Activated CD4-positive, alpha-beta T cell treated with anti-CD3 and anti-CD28 coated beads, Interleukin-2, amount 50 U/mL, for 4 hours (primary cell): ENCODE data around the gene PLPP7.
"Not testable (repeated sequence)": the region's sequence is repeated elsewhere in the genome, so short reads cannot be mapped to it uniquely, and the experiment has no call there.

Experiments
- DNase-seq, 2 experiments: peaks; one replicate each; pipeline ENCODE4 v3.0.0-alpha.2; 2020

Gene PLPP7

DNA sequence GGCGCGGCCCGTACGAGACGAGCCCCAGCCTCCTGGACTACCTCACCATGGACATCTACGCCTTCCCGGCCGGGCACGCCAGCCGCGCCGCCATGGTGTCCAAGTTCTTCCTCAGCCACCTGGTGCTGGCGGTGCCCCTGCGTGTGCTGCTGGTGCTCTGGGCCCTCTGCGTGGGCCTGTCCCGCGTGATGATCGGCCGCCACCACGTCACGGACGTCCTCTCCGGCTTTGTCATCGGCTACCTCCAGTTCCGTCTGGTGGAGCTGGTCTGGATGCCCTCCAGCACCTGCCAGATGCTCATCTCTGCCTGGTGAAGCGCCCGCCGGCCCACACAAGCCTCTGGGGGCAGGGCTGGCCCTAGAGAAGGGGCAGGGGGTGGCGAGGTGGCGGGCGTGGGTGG is 18.5 kb downstream of the PLPP7 start:
- no peak for DNase-seq

DNA sequence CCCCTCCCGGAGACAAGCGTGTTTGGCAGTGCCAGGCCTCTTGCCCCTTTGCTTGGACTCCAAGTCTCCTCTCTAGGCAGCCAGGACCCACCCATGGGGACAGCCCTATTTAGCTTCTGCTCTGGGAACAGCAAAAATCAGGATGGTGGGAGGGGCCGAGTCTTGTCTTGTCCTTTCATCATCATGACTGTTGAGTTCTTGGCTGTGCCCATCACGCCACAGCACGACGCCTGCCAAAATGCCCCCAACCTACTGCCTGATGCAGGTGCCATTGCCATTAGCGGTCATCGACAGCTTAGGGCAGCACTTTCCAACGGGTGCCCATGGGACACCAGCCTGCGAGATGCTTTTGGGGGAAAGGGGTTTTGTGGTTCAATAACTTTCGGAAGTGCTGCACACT is 18.9 kb downstream of the PLPP7 start:
- no peak for DNase-seq

DNA sequence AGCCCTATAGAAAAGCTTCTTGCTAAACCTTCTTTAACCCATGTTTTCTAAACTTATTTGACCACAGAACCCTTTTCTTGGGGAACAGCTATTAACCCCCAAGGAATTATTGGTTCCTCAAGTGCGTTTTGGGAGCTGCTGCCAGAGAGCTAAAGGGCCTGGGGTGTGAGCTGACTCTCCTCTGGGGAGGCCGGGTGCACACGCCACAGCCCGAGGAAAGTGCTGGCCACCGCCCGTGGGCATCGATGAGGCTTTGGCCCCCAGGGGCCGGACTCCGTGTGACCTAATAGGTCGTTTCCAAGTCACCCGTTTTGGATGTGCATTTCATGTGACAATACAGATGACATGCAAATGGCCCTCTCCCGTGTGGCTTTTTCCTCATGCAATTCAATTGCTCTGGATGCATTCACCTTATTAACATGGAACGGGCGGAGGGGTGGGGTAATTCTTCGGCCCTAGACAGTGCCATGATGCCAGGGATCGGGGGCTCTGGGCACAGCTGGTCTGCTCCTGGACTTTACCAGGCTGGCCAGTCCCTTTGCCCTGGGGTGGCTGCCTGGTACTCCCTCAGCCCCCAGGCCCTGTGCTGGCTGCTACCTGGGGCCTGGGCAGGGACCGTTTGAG is 19.5 kb downstream of the PLPP7 start:
- DNase-seq: no peak

DNA sequence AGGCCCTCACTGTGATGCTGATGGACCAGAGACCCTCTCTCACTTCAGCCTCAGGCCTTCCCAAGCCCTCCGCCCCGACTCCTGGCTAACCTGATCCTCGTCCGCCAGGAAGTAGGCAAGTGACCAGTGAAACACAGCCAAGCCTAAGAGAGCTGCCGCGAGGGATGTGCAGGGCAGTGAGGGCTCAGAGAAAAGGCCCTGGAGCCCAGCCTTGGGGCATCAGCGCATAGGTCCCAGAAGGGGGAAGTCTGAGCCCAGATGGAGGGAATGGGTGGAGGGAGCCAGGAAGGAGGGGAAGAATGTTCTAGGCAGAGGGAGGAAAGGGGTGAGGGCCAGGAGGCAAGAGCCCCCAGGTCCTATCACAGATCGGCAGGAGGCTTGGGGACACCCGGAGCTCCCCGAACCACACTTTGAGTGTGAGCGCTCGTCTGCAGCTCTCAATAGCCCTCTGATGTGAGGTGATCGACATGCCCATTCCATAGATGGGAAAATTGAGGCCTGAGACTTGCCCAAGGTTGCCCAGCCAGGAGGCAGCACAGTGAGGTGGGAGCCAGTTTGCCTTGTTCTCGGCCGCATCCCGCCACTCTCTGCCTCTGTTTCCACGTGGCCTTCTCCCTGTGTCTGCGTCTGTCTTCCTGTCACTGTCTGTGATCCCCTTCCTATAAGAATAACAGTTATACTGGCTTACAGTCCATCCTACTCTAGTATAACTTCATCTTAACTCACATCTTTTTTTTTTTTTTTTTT is 20.2 kb downstream of the PLPP7 start:
- no peak for DNase-seq

DNA sequence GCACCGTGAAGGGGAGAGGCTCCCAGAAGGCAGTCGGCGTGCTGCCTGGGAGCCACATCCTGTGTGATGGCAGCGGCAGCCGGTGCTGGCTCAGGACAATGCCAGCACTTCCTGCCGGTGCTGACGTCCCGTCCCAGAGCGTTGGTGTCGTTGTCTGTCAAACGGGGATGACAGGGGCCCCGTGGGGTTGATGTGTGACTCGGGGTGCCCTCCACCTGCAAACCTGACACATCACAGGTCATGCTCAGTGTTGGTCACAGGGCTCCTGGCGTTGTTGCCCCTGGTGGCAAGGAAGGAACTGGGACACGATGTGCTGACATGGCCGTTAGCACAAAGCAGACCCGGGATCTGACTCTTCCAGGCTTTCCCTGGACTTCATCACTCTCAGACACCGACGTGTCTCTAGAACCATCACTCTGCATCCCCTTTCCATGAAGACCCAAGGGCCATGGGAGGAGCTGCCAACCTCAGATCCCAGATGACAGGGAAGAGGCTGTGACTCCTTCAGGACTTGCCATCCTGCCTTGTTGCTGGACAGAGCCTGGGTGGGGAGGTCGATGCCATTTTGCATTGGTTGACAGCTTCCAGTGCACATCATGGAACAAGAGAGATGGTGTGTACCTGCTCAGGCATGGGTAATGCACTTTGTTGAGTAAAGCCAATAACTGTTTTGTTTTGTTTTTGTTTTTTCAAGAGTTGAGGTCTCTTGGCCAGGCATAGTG is 21.5 kb downstream of the PLPP7 start:
- peak; percentile 35 to 42 for DNase-seq

DNA sequence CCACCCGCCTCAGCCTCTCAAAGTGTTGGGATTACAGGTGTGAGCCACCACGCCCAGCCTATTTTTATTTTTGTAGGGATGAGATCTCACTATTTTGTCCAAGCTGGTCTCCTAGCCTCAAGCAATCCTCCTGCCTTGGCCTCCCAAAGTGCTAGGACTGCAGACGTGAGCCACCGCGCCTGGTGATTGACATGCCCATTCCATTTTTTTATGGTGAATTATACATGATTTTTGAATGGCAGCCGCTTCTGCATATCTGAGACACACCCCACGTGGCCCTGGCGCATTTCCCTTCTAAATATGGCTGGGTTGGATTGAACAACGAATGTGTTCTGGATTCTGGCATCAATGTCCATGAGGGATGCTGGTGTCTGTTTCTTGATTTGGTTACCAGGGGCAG is 22.7 kb downstream of the PLPP7 start:
- DNase-seq: no peak

DNA sequence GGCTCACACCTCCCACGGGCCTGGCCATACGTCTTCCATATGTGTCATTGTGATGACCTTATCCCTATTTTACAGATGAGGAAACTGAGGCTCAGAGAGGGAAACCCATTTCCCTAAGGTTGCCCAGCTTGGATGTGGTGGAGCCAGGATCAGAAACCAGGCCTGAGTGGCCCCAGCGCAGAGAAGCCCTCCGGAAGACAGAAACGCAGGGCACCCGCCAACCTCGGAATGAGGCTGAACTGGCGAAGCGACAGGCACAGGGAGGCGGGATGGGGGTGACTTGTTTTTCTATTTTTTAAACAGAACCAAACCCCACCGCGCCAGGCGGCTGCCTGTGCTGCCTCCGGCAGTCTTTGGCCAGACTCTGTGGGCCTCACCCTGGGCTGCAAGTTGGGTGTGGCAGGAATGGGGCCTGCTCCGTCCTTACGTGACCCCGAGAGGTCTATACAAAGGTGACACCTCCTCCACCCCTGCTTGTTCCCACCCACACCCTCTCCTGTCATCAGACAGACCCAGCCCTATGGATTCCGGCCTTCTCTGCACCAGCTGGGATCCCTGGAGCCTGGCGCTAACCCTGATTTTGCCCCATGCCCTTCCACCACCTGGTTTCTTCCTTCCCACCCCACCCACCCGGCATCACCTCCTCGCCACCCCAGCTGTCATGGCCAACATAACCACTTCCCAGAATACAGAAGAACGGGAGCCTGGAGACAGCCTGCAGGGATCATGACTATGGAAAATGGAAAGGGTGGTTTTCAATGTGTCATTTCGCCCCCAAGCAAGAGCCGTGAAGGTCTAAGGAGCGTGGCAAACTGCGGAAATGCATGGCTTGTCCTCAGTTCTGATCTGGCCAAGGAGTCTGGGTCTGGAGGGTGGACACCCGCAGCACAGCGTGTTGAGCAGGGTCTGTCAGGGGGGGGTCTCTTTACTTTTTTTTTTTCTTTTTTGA is 23.6 kb downstream of the PLPP7 start:
- no peak for DNase-seq

DNA sequence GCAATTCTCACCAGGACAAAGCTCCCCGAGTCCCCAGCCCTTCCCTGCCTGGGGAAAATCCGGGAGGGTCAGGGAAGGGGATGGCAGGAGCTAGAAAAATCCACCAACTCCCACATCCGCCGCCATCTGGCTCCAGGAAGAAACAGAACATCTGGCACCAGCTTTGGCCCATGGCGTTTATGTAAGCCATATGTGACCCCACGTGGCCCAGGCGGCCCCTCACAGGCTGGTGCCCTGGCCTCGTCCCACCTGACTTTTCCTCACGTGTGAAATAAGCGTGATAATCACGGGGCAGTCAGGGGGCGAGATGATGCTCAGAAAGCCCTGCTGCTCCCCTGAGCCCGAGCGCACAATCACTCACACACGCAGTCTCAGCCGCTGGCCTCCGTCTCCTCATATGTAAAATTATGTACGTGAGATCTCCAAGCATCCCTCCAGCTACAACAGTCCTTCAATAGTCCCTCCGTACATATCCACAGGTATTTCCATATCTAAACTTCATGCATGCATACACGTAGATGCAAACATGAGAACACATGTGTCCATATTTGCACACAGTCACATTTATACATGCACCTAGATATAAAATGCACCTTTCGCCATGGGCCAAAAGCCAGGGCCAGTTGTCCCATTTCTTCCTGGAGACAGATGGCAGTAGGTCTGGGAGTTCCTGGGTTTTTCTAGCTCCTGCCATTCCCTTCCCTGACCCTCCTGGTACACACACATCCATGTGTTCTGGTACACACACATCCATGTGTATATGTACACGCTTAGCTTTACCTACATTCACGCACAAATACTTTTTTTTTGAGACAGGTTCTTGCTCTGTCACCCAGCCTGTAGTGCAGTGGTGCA is 28.9 kb downstream of the PLPP7 start:
- no peak for DNase-seq

DNA sequence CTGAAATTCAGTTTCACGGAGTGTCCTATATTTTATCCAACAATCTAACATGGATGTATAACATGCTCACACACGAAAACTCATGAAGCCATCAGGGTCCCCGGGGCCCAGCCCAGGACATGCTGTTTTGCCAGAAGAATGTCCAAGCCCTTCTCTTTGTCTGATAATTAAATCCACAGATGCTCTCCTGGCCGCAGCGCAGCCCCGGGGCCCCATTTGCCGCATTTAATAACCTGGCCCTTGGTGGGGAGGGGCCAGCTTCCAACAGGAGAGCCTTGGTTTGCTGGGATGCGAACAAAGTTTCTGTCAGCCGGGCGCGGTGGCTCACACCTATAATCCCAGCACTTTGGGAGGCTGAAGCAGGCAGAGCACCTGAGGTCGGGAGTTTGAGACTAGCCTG is 30.0 kb downstream of the PLPP7 start:
- DNase-seq: no peak

DNA sequence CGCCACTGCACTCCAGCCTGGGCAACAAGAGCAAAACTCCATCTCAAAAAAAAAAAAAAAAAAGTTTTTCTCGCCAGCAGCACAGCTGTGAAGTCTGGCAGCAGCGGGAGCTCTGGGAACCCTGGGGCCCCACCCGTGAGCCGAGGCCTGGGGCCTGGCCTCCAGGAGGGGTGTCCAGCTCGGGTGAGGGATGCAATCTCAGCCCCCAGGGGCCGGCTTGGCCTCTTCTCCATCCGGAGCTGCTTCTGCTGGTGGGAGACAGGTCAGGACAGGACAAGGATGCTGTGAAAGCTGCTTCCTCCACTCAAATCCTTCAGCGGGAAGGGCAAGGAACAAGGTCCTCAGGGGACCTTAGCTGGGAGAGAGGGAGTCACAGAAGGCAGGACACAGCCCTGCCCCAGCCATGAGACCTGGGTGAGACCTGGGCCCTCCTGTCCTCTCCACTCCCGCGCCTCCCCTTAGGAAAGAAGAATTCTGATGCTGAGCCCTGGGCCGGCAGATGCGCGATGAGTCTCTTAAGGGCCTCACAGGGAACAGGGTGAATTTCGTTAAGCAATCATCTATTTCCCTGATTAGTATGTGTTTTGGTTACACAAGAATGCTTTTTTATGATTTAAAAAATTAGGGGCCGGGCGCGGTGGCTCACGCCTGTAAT is 30.6 kb downstream of the PLPP7 start:
- DNase-seq: no peak

DNA sequence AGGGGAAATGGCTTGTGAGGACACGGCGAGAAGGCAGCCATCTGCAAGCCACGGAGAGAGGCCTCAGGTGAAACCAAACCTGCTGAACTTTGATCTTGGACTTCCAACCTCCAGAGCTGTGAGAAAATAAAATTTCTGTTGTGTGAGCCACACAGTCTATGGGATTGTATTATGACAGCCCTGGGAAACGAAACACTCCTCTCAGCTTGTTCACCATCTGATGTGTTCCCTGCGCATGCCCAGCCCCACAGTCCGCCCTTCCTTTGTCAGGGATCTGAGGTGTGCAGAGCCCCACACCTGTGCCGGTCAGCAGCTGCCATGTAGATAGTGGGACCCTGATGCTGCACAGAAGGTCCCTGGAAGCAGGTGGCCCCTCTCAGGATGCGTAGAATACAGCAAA is 34.1 kb downstream of the PLPP7 start:
- DNase-seq: no peak

DNA sequence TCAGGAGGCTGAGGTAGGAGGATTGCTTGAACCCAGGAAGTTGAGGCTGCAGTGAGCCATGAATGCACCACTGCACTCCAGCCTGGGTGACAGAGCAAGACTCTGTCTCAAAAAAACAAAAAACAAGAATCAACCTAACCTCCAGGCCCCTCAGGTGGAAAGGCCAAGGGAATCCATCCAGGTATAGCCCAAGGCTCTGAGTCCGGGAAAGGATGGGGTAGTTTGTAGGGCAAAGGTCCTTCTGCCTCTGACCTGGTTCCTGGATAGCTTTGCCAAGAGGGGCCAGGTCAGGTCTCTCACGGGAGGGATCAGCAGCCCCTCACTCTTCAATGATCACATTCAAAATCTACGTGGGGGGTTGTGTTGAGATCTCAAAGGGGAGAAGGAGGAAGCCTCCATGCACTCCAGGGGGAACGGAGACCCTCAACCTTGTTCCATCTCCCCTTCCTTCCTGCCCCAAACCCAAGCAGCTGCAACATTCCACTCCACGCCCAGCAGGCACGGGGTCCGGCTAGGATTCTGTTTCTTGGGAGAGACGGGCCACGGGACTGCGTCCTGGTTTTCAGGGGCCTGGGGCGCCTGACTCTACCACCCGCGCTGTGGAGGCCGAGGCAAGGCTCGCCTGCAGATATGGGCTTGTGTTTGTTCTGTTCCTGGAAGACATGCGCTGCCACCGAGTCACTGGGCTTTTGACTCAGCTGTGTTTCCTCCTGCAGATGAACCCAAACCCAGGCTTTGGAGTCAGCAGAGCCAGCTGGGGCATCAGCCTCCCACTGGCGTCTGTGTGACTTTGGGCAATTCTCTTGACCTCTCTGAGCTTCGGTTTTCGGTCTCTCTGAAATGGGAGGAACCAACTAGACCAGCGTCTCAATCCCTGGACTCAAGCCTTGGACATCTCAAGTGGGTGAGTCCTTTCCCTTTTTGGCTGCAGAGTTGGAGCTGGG is 35.5 kb downstream of the PLPP7 start:
- DNase-seq: no peak

DNA sequence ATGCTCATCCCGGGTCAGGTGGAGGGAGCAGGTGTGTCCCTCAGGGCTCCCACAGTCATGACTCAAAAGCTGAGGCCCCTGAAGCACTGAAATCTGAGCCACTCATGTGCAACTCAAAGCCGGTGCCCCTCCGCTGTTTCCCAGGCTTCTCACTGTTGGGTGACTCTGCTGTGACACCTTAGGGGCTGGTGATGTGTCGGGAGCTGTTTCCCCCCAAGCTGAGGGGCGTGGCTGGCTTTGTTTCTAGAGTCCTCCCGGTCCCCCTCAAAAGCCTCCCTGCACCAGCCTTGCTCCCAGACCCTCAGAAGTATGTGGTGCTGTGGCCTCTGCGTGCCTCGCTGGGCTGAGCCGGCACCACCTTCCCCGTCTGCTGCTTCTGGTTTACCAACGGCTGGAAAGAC is 39.7 kb downstream of the PLPP7 start:
- no peak for DNase-seq

DNA sequence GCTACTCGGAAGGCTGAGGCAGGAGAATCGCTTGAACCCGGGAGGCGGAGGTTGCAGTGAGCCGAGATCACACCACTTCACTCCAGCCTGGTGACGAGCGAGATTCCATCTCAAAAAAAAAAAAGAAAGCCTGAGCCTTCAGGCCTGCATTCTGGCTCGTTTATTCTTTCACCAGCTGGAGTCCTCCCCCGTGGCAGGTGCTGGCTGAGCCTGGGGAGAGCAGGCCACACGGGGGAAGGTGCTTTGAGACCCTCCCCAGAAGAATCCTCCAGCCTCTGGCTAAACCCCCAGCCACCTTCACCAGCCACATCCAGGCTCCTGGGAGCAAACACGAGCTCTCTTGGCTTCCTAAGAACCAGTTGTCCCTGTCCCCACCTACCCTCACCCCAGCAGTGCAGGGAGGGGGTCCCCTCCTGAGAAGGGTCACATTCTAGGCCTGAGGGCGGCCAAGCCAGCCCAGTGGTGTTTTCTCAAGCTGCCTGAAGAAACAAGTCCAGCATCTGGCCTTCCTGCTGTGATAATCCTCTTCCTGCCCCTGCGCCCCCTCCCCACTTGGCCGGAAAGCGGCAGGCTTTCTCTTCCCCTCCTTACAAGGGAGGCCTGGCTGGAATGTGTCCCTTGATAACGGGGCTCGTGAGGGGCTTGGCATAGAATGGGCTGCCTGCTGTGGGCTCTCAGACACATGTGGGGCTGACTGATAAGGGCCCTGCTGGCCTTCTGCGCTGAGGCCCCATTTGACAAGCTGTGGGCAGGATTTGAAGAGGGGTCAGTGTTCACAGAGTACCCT is 41.5 kb downstream of the PLPP7 start:
- DNase-seq: no peak

DNA sequence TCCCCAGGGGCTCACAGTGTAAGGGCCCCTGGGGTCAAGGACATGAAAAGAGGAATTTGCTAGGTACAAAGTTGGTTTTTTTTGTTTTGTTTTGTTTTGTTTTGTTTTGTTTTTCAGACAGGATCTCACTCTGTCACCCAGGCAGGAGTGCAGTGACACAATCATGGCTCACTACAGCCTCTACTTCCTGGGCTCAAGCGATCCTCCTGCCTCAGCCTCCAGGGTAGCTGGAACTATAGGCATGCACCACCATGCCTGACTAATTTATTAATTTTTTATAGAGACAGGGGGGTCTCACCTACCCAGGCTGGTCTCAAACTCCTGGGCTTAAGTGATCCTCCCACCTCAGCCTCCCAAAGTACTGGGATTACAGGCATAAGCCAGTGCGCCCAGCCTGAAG is 42.5 kb downstream of the PLPP7 start:
- not testable (repeated sequence) for DNase-seq

DNA sequence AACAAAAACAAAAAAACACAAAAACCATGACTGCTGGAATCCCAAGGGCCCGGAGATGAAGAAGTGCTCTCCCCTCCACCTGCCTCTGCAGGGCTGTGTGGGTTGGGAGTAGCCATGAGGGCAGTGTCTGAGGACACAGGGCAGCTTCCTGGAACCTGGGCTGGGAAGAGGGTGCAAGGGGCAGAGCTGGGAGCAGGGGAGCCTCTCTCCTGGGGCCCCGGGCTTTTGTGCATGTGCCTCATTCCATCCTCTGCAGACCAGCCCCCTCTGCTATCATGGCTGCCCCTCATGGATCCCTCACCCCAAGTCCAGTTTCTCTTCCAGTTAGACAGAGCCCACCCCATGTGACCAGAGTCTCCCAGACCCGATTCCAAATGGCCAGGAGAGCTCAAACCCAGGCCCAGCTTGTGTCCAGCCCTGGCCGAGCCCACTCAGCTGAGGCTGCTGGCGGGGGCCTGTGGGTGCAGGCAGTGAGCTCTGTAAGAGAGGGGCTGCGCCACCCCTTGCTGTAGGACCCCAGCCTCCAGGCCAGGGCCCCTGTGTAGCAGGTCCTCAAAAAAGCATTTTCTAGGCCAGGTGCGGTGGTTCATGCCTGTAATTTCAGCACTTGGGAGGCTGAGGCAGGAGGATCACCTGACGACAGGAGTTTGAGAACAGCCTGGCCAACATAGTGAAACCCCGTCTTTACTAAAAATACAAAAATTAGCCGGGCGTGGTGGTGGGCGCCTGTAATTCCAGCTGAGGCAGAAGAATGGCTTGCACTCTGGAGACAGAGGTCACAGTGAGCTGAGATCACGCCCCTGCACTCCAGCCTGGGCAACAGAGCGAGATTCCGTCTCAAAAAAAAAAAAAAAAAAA is 44.5 kb downstream of the PLPP7 start:
- no peak for DNase-seq

DNA sequence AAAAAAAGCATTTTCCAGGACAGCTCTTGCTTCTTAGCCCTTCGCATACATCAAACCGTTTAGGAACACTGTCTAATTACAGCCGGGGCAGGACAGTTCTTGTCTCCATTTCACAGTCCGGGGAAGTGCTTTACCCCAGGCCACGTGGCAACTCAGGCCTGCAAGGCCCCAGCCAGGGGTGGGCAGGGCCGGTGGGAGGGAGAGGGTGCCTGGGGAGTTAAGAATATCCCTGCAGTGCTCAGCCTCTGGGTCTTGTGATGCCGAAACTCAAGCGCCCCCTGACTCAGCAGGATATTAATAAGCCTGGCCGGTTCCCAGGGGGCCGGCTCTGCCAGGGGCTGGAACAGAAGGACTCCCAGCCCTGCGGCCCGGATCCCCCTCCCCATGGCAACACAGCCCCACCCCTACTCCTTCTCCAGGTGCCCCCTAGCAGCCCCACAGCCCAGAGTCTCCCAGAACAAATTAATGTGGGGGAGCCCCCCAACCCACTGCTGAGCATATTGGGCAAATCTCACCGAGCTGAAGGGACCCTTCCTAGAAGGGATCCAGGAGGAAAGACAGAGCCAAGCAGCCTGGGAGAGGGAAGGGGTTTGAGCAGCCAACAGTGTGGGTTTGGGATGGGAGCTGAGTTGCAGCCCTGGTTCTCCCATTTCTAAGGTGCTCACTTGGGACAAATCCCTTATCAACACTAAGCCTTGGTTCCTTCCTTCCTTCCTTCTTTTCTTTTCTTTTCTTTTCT is 45.3 kb downstream of the PLPP7 start:
- DNase-seq: no peak

DNA sequence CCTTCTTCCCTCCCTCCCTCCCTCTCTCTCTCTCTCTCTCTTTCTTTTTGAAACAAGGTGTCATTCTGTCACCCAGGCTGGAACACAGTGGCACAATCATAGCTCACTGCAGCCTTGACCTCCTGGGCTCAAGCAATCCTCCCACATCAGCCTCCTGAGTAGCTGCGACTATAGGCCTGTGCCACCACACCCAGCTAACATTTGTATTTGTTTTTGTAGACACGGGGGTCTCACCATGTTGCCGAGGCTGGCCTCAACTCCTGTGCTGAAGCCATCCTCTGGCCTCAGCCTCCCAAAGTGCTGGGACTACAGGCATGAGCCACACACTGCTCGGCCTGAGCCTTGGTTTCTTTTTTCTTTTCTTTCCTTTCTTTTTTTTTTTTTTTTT is 45.8 kb downstream of the PLPP7 start:
- DNase-seq: no peak
